Mesendoderm (in vitro differentiated cells): Measurements from ENCODE around the gene NKAIN4.

Source experiments
- DNase-seq: peaks from one replicate; pipeline ENCODE4 v3.0.0; 2013
- H2AK5ac ChIP-seq: 2 replicates; pipeline ENCODE4 v1.6.1; 2013; ENCODE audit warnings: low read length, inconsistent platforms
- H2BK120ac ChIP-seq: 2 replicates; pipeline ENCODE4 v1.6.1; 2013; ENCODE audit warnings: low read depth, mild to moderate bottlenecking, low read length, moderate library complexity, mixed read lengths
- H2BK15ac ChIP-seq: replicated peaks from 2 replicates; pipeline ENCODE4 v1.6.1; 2013; ENCODE audit warnings: low read depth, mild to moderate bottlenecking, moderate library complexity
- H2BK5ac ChIP-seq: 2 replicates; pipeline ENCODE4 v1.6.1; 2013; ENCODE audit warnings: low read length, inconsistent platforms
- H3K18ac ChIP-seq: 2 replicates; pipeline ENCODE4 v1.6.1; 2013; ENCODE audit warnings: mild to moderate bottlenecking, low read length, mixed read lengths
- H3K23ac ChIP-seq: one replicate; pipeline ENCODE4 v1.6.1; 2013; ENCODE audit warnings: low read length
- H3K27ac ChIP-seq: 2 replicates; pipeline ENCODE4 v1.5.1; 2013; ENCODE audit warnings: low read depth, mild to moderate bottlenecking, inconsistent platforms, low read length, moderate library complexity
- H3K27me3 ChIP-seq: 2 replicates; pipeline ENCODE4 v1.6.1; 2013; ENCODE audit warnings: low read length, control low read depth, mild to moderate bottlenecking, inconsistent platforms; ENCODE audit not compliant: insufficient read depth, poor library complexity
- H3K36me3 ChIP-seq: 2 replicates; pipeline ENCODE4 v1.6.1; 2013; ENCODE audit warnings: low read length, inconsistent platforms; ENCODE audit not compliant: control insufficient read depth, insufficient read depth
- H3K4ac ChIP-seq: one replicate; pipeline ENCODE4 v1.6.1; 2013; ENCODE audit warnings: low read depth, mild to moderate bottlenecking, low read length, moderate library complexity
- H3K4me1 ChIP-seq: 2 replicates; pipeline ENCODE4 v1.6.1; 2013; ENCODE audit warnings: low read depth, low read length, inconsistent platforms; ENCODE audit not compliant: control insufficient read depth
- H3K4me2 ChIP-seq: 2 replicates; pipeline ENCODE4 v1.6.1; 2013; ENCODE audit warnings: low read length
- H3K4me3 ChIP-seq: 2 replicates; pipeline ENCODE4 v1.5.1; 2013; ENCODE audit warnings: mild to moderate bottlenecking, low read length
- H3K56ac ChIP-seq: one replicate; pipeline ENCODE4 v1.6.1; 2013; ENCODE audit warnings: low read length
- H3K79me1 ChIP-seq: 2 replicates; pipeline ENCODE4 v1.6.1; 2013; ENCODE audit warnings: low read length, inconsistent platforms
- H3K79me2 ChIP-seq: 2 replicates; pipeline ENCODE4 v1.6.1; 2013; ENCODE audit warnings: mild to moderate bottlenecking, low read length; ENCODE audit not compliant: control insufficient read depth, insufficient read depth
- H3K9ac ChIP-seq: 2 replicates; pipeline ENCODE4 v1.6.1; 2013; ENCODE audit warnings: low read length, inconsistent platforms
- H4K5ac ChIP-seq: one replicate; pipeline ENCODE4 v1.6.1; 2013; ENCODE audit warnings: low read length
- H4K8ac ChIP-seq: one replicate; pipeline ENCODE4 v1.6.1; 2013; ENCODE audit warnings: low read depth, mild to moderate bottlenecking, control low read depth, low read length, moderate library complexity
- WGBS: extraction: QIAGEN DNeasy Blood & Tissue Kit; methylation state at CpG from one replicate; pipeline ENCODE4 v1.1.7; 2013; ENCODE audit warnings: low lambda C conversion rate, missing lambda C conversion rate; ENCODE audit not compliant: insufficient coverage; ENCODE audit errors: extremely low coverage; 5-methylcytosine and 5-hydroxymethylcytosine counted together

The NKAIN4 gene

DNA sequence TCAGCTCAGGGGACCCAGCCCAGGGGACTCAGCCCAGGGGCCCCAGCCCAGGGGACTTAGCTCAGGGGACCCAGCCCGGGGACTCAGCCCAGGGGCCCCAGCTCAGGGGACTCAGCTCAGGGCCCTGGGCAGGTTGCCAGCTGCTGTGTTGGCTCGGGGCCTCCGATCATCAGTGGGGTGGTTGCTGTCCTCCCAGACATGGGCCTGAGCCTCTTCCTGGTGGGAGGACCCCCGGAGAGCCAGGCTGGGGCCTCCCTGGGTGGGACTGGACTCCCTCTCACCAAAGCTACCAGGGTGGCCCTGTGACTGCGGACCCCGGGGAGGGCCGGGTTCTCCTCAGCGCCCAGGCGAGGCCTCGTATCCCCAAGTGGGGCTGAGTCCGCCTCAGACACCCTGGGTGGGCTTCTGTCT is 43.1 kb upstream of the NKAIN4 start:
- no CpG with 5 or more reads among the region's 11 CpGs for WGBS
- H3K27ac ChIP-seq = no peak overlapping the region
- no peak overlapping the region for H3K9ac ChIP-seq
- no peak overlapping the region for H3K56ac ChIP-seq
- H3K36me3 ChIP-seq = no peaks in the 10 kb centered on the region
- no peak overlapping the region for H2BK5ac ChIP-seq
- peaks cover 4% of the 10 kb centered on the region for H3K27me3 ChIP-seq
- H2AK5ac ChIP-seq = no peak overlapping the region
- H3K79me2 ChIP-seq = no peaks in the 10 kb centered on the region
- no peak overlapping the region for H4K8ac ChIP-seq
- H4K5ac ChIP-seq = no peak overlapping the region
- H3K18ac ChIP-seq = no peak overlapping the region
- no peak overlapping the region for H2BK15ac ChIP-seq
- H3K4me1 ChIP-seq = no peaks in the 10 kb centered on the region
- H3K4me2 ChIP-seq = no peak overlapping the region
- H3K4ac ChIP-seq = no peak overlapping the region
- no peak for DNase-seq
- no peak overlapping the region for H3K4me3 ChIP-seq
- H3K23ac ChIP-seq = no peak overlapping the region
- H2BK120ac ChIP-seq = no peak overlapping the region
- H3K79me1 ChIP-seq = no peaks in the 10 kb centered on the region

GRCh38 chr20:63296531-63297299 is 42.5 kb upstream of the NKAIN4 start:
- H3K9ac ChIP-seq = no peak overlapping the region
- no peak overlapping the region for H3K18ac ChIP-seq
- no peak overlapping the region for H3K27ac ChIP-seq
- no peak overlapping the region for H3K4me2 ChIP-seq
- no peaks in the 10 kb centered on the region for H3K79me1 ChIP-seq
- H2BK5ac ChIP-seq = no peak overlapping the region
- no peak overlapping the region for H3K4ac ChIP-seq
- H3K23ac ChIP-seq = no peak overlapping the region
- H3K27me3 ChIP-seq = peaks cover 4% of the 10 kb centered on the region
- WGBS = no CpG with 5 or more reads among the region's 18 CpGs
- no peak overlapping the region for H3K4me3 ChIP-seq
- no peak overlapping the region for H2BK120ac ChIP-seq
- H2AK5ac ChIP-seq = no peak overlapping the region
- H2BK15ac ChIP-seq = no peak overlapping the region
- no peak overlapping the region for H4K5ac ChIP-seq
- no peak overlapping the region for H3K56ac ChIP-seq
- H3K36me3 ChIP-seq = no peaks in the 10 kb centered on the region
- no peak overlapping the region for H4K8ac ChIP-seq
- no peak for DNase-seq
- H3K4me1 ChIP-seq = no peaks in the 10 kb centered on the region
- no peaks in the 10 kb centered on the region for H3K79me2 ChIP-seq

- Histone ChIP-seq H3K4me2 (no peak overlapping the region), H3K18ac (no peak overlapping the region), H4K8ac (no peak overlapping the region), H3K4me3 (no peak overlapping the region), H3K27ac (no peak overlapping the region), H3K4ac (no peak overlapping the region), H3K36me3 (no peaks in the 10 kb centered on the region), H2BK15ac (no peak overlapping the region), H3K79me1 (no peaks in the 10 kb centered on the region), H3K9ac (no peak overlapping the region), H3K56ac (no peak overlapping the region), H3K4me1 (no peaks in the 10 kb centered on the region), H2BK120ac (no peak overlapping the region), H3K79me2 (no peaks in the 10 kb centered on the region), H2AK5ac (no peak overlapping the region), H3K27me3 (peaks cover 4% of the 10 kb centered on the region), H2BK5ac (no peak overlapping the region), H4K5ac (no peak overlapping the region), H3K23ac (no peak overlapping the region)
- no peak for DNase-seq
- no CpG with 5 or more reads among the region's 20 CpGs for WGBS
Measured at GRCh38 chr20:63295846-63296245, 41.6 kb upstream of the NKAIN4 start.

GRCh38 chr20:63295422-63295821 is 41.2 kb upstream of the NKAIN4 start:
- Histone ChIP-seq H3K27me3 (peaks cover 4% of the 10 kb centered on the region), H2BK120ac (no peak overlapping the region), H2BK15ac (no peak overlapping the region), H3K4me1 (no peaks in the 10 kb centered on the region), H3K4me3 (no peak overlapping the region), H3K79me1 (no peaks in the 10 kb centered on the region), H3K4ac (no peak overlapping the region), H2BK5ac (no peak overlapping the region), H4K5ac (no peak overlapping the region), H3K4me2 (no peak overlapping the region), H3K18ac (no peak overlapping the region), H3K23ac (peak overlapping the region; percentile 66), H4K8ac (no peak overlapping the region), H3K27ac (no peak overlapping the region), H2AK5ac (no peak overlapping the region), H3K79me2 (no peaks in the 10 kb centered on the region), H3K56ac (no peak overlapping the region), H3K9ac (no peak overlapping the region), H3K36me3 (no peaks in the 10 kb centered on the region)
- DNase-seq = no peak
- WGBS = no CpG with 5 or more reads among the region's 17 CpGs

GRCh38 chr20:63295018-63295417 is 40.8 kb upstream of the NKAIN4 start:
- no peak for DNase-seq
- no peaks in the 10 kb centered on the region for H3K79me2 ChIP-seq
- no peaks in the 10 kb centered on the region for H3K4me1 ChIP-seq
- no peak overlapping the region for H3K9ac ChIP-seq
- H3K27ac ChIP-seq = no peak overlapping the region
- H2BK15ac ChIP-seq = no peak overlapping the region
- H3K56ac ChIP-seq = peak overlapping the region; percentile 49
- H2BK5ac ChIP-seq = no peak overlapping the region
- H2BK120ac ChIP-seq = no peak overlapping the region
- H3K27me3 ChIP-seq = peaks cover 4% of the 10 kb centered on the region
- H3K4me3 ChIP-seq = no peak overlapping the region
- H3K4me2 ChIP-seq = no peak overlapping the region
- no CpG with 5 or more reads among the region's 19 CpGs for WGBS
- no peak overlapping the region for H3K18ac ChIP-seq
- H4K5ac ChIP-seq = no peak overlapping the region
- H3K79me1 ChIP-seq = no peaks in the 10 kb centered on the region
- no peak overlapping the region for H3K4ac ChIP-seq
- peak overlapping the region; percentile 66 for H3K23ac ChIP-seq
- H2AK5ac ChIP-seq = no peak overlapping the region
- no peaks in the 10 kb centered on the region for H3K36me3 ChIP-seq
- no peak overlapping the region for H4K8ac ChIP-seq

DNA sequence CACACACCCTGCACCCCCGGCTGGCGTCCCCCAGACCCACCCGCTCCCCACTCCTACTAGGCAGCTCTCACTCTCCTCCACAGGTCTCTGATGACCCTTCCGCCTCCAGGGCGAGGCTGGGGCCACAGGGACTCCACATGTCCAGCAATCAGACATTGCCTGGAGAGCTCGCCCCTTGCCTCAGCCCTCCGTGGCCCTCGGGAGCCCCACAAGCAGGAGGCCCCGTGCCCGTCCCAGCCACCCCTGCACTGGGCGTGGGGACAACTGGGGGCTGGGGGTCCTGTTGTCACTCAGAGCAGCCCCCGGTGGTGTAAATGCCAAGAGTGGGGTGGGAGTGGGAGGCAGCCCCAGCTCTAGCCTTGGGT is 40.3 kb upstream of the NKAIN4 start:
- H2BK120ac ChIP-seq = no peak overlapping the region
- H3K36me3 ChIP-seq = no peaks in the 10 kb centered on the region
- H3K23ac ChIP-seq = peak overlapping the region; percentile 80
- H3K56ac ChIP-seq = no peak overlapping the region
- DNase-seq = no peak
- H3K27me3 ChIP-seq = peaks cover 4% of the 10 kb centered on the region
- no peaks in the 10 kb centered on the region for H3K79me2 ChIP-seq
- H2AK5ac ChIP-seq = no peak overlapping the region
- no peak overlapping the region for H3K4me3 ChIP-seq
- H3K18ac ChIP-seq = no peak overlapping the region
- H2BK5ac ChIP-seq = no peak overlapping the region
- WGBS = no CpG with 5 or more reads among the region's 12 CpGs
- H3K4me1 ChIP-seq = no peaks in the 10 kb centered on the region
- H3K27ac ChIP-seq = no peak overlapping the region
- H3K79me1 ChIP-seq = no peaks in the 10 kb centered on the region
- no peak overlapping the region for H3K4ac ChIP-seq
- H3K9ac ChIP-seq = no peak overlapping the region
- H4K5ac ChIP-seq = no peak overlapping the region
- no peak overlapping the region for H3K4me2 ChIP-seq
- no peak overlapping the region for H4K8ac ChIP-seq
- no peak overlapping the region for H2BK15ac ChIP-seq
